K562 (cell line): ENCODE results near the gene PRCD. TPM values are rescaled to one million over a fixed set of nuclear protein-coding genes. Genes with fewer than 3 reads are reported as not detected.
A peak's percentile ranks its signal among the peaks of the same experiment; 100 is the strongest.

Experiments
- CEBPG ChIP-seq, 3 experiments: fragments of 200-800 bp in 1 of 3; sonication (Bioruptor generic) in 1 of 3; sonication (generic) in 1 of 3; formaldehyde crosslinking in 1 of 3; IDR thresholded peaks in 2 of 3; conservative IDR thresholded peaks in 1 of 3; 2 replicates each; pipeline versions ENCODE4 v1.6.1 to v1.8.0; 2016 to 2022; ENCODE audit warnings: missing compliant biosample characterization in 2 of 3, missing genetic modification characterization in 2 of 3, mild to moderate bottlenecking in 1 of 3, missing genetic modification reagents in 1 of 3
- CHD1 ChIP-seq: fragments of 200-600 bp; sonication (generic); IDR thresholded peaks from one replicate; pipeline ENCODE4 v1.6.1; 2012; ENCODE audit warnings: mild to moderate bottlenecking, moderate library complexity, low read length, inconsistent platforms
- HDAC8 ChIP-seq: fragments of 450-650 bp; IDR thresholded peaks from 2 replicates; pipeline ENCODE4 v1.6.1; 2016; ENCODE audit warnings: mild to moderate bottlenecking, missing genetic modification characterization, moderate library complexity, missing compliant biosample characterization
- KDM1A ChIP-seq, 2 experiments: fragments of 450-650 bp; IDR thresholded peaks; 2 replicates each; pipeline ENCODE4 v1.6.1; 2016; ENCODE audit warnings: mild to moderate bottlenecking in 2 of 2
- MTA1 ChIP-seq: fragments of 450-650 bp; IDR thresholded peaks from 2 replicates; pipeline ENCODE4 v1.6.1; 2017; ENCODE audit warnings: borderline replicate concordance
- NFYB ChIP-seq: IDR thresholded peaks from 2 replicates; pipeline ENCODE4 v1.6.1; 2011; ENCODE audit warnings: mild to moderate bottlenecking, moderate library complexity; ENCODE audit not compliant: insufficient read length; ENCODE audit errors: extremely low read depth
- NR0B1 ChIP-seq: fragments of 450-650 bp; IDR thresholded peaks from one replicate; pipeline ENCODE4 v1.6.1; 2018; ENCODE audit warnings: mild to moderate bottlenecking, moderate library complexity; ENCODE audit not compliant: partially characterized antibody
- NR3C1 ChIP-seq: sonication (generic); formaldehyde crosslinking; IDR thresholded peaks from 2 replicates; pipeline ENCODE4 v1.8.1; 2022; ENCODE audit warnings: missing genetic modification reagents
- PCBP2 ChIP-seq: fragments of 200-400 bp; formaldehyde crosslinking; IDR thresholded peaks from 2 replicates; pipeline ENCODE4 v1.6.1; 2018; ENCODE audit warnings: low read length, low read depth, mild to moderate bottlenecking, moderate library complexity; ENCODE audit not compliant: poor library complexity, severe bottlenecking
- RBM39 ChIP-seq: fragments of 200-400 bp; formaldehyde crosslinking; optimal IDR thresholded peaks from 2 replicates; pipeline ENCODE3; 2018; ENCODE audit warnings: low read depth, low read length
- SAFB2 ChIP-seq: fragments of 200-400 bp; formaldehyde crosslinking; IDR thresholded peaks from 2 replicates; pipeline ENCODE4 v1.6.1; 2018; ENCODE audit warnings: borderline replicate concordance, low read length, low read depth, moderate library complexity; ENCODE audit not compliant: severe bottlenecking
- SMARCE1 ChIP-seq: fragments of 450-650 bp; IDR thresholded peaks from 2 replicates; pipeline ENCODE4 v1.7.1; 2016; ENCODE audit warnings: mild to moderate bottlenecking
- SREBF2 ChIP-seq: sonication (generic); formaldehyde crosslinking; IDR thresholded peaks from 2 replicates; pipeline ENCODE4 v1.4.0; 2020; ENCODE audit warnings: mild to moderate bottlenecking, missing genetic modification reagents
- TAF9B ChIP-seq: fragments of 450-650 bp; IDR thresholded peaks from 2 replicates; pipeline ENCODE4 v1.6.1; 2018; ENCODE audit warnings: mild to moderate bottlenecking; ENCODE audit not compliant: partially characterized antibody
- ZNF277 ChIP-seq: fragments of 250-450 bp; sonication (Bioruptor Pico); IDR thresholded peaks from 2 replicates; pipeline ENCODE4 v1.8.0; 2022; ENCODE audit warnings: inconsistent platforms, mild to moderate bottlenecking, moderate library complexity, borderline replicate concordance
- ZNF75A ChIP-seq: fragments of 450-650 bp; formaldehyde crosslinking; IDR thresholded peaks from 2 replicates; pipeline ENCODE4 v1.4.0; 2020; ENCODE audit warnings: mild to moderate bottlenecking
- ZNF76 ChIP-seq: fragments of 250-450 bp; sonication (Bioruptor Pico); IDR thresholded peaks from 2 replicates; pipeline ENCODE4 v1.4.0; 2020; ENCODE audit warnings: mild to moderate bottlenecking, moderate library complexity, borderline replicate concordance
- ZNF780A ChIP-seq: fragments of 250-450 bp; sonication (Bioruptor Pico); IDR thresholded peaks from 2 replicates; pipeline ENCODE4 v1.5.0; 2021; ENCODE audit warnings: mild to moderate bottlenecking
- polyA plus RNA-seq, 8 experiments: library from polyadenylated mRNA; depleted of rRNA in 4 of 8; stranded (reverse) in 5 of 8; unstranded in 3 of 8; fragments of >200 nt; fragmentation: Nextera tagmentation in 2 of 8; fragmentation: Illumina TruSeq in 1 of 8; extraction: Ambion mirVana in 2 of 8; extraction: Trizol in 1 of 8; gene quantifications; 2 replicates each; pipeline versions ENCODE4 v1.2.1 to v1.2.3, GENCODE V29; 2011 to 2014; ENCODE audit warnings: inconsistent platforms in 1 of 8, missing spikeins in 1 of 8
- total RNA-seq, 7 experiments: library from RNA; depleted of rRNA in 6 of 7; stranded (reverse); fragments of >200 nt in 6 of 7; fragmentation: Illumina TruSeq in 2 of 7; extraction: Trizol in 2 of 7; gene quantifications; 2 replicates each; pipeline versions ENCODE4 v1.2.1 to v1.2.3, GENCODE V29; 2011 to 2021; ENCODE audit warnings: low replicate concordance in 1 of 7
- TF ChIP-seq, protein P1 (sequence below), 2 experiments: fragments of 150-350 bp in 1 of 2; IDR thresholded peaks; 2 replicates each; pipeline ENCODE4 v1.6.1; 2012 to 2016; ENCODE audit warnings: low read depth in 2 of 2, low read length in 2 of 2, mild to moderate bottlenecking in 1 of 2, moderate library complexity in 1 of 2

The PRCD gene
- total and polyA plus RNA-seq, 9 of the 15 experiments (the other 6 are each of a cell fraction or from before 2014, with no cell fraction given), result 0.20 to 0.25 (median 0.21) TPM; not detected in 6

DNA sequence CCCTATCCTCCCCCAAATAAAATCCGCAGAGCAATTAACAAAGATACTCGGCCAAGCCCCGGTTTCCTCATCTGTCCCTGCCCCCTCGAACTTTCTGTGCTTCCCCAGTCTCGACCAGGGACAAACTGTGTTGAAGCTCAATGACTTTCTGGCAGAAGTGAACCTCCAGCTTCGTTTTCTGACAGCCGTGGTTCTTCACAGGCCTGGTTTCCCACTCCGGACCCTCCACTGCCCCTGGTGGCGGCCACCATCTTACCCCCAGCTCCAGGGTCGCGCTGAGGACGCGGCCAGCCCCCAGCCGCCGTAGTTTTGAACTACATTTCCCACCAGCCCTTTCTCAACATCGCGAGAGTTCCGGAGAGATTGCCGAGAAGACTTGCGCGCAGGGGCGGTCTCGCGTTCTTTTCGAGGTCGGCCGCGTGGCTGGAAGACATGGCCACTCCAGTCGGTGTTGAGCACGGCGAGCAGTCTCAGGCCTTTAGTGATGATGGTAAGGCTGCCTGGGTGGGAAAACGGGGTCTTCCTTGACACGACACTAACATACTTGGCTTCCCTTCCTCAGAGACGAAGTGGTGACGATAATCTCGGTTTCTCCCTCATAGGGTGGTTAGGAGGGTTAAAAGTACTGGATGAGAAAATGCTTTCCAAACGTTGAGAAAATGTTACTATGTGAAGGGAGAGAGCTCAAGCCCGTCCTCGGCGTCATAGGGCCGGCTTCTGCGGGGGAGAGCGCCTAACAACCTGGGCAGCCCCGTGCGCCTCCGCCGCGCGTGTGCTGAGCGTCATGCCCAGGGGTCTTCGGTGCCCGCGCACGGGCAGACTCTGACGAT is 17.7 kb downstream of the PRCD start (continued):
- TF ChIP-seq, protein P1, sequence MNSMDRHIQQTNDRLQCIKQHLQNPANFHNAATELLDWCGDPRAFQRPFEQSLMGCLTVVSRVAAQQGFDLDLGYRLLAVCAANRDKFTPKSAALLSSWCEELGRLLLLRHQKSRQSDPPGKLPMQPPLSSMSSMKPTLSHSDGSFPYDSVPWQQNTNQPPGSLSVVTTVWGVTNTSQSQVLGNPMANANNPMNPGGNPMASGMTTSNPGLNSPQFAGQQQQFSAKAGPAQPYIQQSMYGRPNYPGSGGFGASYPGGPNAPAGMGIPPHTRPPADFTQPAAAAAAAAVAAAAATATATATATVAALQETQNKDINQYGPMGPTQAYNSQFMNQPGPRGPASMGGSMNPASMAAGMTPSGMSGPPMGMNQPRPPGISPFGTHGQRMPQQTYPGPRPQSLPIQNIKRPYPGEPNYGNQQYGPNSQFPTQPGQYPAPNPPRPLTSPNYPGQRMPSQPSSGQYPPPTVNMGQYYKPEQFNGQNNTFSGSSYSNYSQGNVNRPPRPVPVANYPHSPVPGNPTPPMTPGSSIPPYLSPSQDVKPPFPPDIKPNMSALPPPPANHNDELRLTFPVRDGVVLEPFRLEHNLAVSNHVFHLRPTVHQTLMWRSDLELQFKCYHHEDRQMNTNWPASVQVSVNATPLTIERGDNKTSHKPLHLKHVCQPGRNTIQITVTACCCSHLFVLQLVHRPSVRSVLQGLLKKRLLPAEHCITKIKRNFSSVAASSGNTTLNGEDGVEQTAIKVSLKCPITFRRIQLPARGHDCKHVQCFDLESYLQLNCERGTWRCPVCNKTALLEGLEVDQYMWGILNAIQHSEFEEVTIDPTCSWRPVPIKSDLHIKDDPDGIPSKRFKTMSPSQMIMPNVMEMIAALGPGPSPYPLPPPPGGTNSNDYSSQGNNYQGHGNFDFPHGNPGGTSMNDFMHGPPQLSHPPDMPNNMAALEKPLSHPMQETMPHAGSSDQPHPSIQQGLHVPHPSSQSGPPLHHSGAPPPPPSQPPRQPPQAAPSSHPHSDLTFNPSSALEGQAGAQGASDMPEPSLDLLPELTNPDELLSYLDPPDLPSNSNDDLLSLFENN (IDR thresholded peaks at IDR 0.05; ENCODE audit: low read depth in 2 of 2, low read length in 2 of 2), result peak; percentile 7 to 16; a peak in 1 of 4 replicates
- TF ChIP-seq NR3C1 (CRISPR knock-in tag) (no peak), ZNF780A (CRISPR knock-in tag) (no peak), SREBF2 (CRISPR knock-in tag) (no peak), NFYB (no peak), KDM1A (IDR thresholded peaks at IDR 0.05) (no peak), SAFB2 (no peak), HDAC8 (tag) (0 out of 2 replicates have a peak, but pooled peaks have one; percentile 42), SMARCE1 (no peak; the same call in 1 of the 2 replicates), TAF9B (peak; percentile 95), PCBP2 (no peak), ZNF75A (CRISPR knock-in tag) (no peak), CEBPG (CRISPR knock-in tag; IDR thresholded peaks at IDR 0.05) (no peak), CEBPG (tag; conservative IDR thresholded peaks at IDR 0.05 in 1 of 2, IDR thresholded peaks at IDR 0.05 in 1 of 2) (no peak), MTA1 (no peak; the same call in none of the 2 replicates), NR0B1 (no peak), CHD1 (peak; percentile 94), RBM39 (peak; percentile 60), ZNF76 (CRISPR knock-in tag) (no peak), ZNF277 (CRISPR knock-in tag) (no peak)
